ENCODE results near the gene C19orf73. TPM values are rescaled to one million over a fixed set of nuclear protein-coding genes. Genes with fewer than 3 reads are reported as not detected.

The C19orf73 gene
- total RNA-seq, 1 donor from 2014 or later, result not detected

- no peak overlapping the region for H3K27ac ChIP-seq
- DNase-seq (ENCODE audit: extremely low spot score in 2 of 2), result no peak
- H3K9me3 ChIP-seq, result no peaks in the 10 kb centered on the region
- H3K27me3 ChIP-seq, result no peaks in the 10 kb centered on the region
- H3K4me1 ChIP-seq, result peaks cover 11% of the 10 kb centered on the region
- H3K4me3 ChIP-seq, result no peak overlapping the region
- peaks cover 5 to 83% of the 10 kb centered on the region in 2 donors for H3K36me3 ChIP-seq
- intact Hi-C loops (cut with DNase I), result loop anchor here (5.0 kb wide), 2 partner anchors 50 to 105 kb away; no protein-coding TSS in a partner anchor
- TF ChIP-seq POLR2A (IDR thresholded peaks at IDR 0.05) (no peak), CTCF (IDR thresholded peaks at IDR 0.05) (peak; percentile 90 to 97 (median 91))
These were observed 21.3 kb downstream of the C19orf73 start for GRCh38 chr19:49097453-49098288.

- intact Hi-C loops (cut with DNase I), result loop anchor here (5.0 kb wide), 2 partner anchors 53 to 108 kb away; no protein-coding TSS in a partner anchor
These were observed 24.1 kb downstream of the C19orf73 start for GRCh38 chr19:49094505-49095482.

GRCh38 chr19:49092686-49093085 lies 26.3 kb downstream of the C19orf73 start:
- Histone ChIP-seq H3K9me3 (no peaks in the 10 kb centered on the region), H3K27ac (no peak overlapping the region), H3K4me3 (no peak overlapping the region), H3K27me3 (no peaks in the 10 kb centered on the region), H3K36me3 (peaks cover 4 to 75% of the 10 kb centered on the region in 2 donors), H3K4me1 (peaks cover 14% of the 10 kb centered on the region)
- DNase-seq (ENCODE audit: extremely low spot score in 2 of 2), result no peak
- intact Hi-C loops (cut with DNase I), result no loop called here
- TF ChIP-seq POLR2AphosphoS5 (IDR thresholded peaks at IDR 0.05; ENCODE audit: insufficient read depth in 1 of 2, low read depth in 1 of 2) (no peak), CTCF (IDR thresholded peaks at IDR 0.05) (no peak), POLR2A (IDR thresholded peaks at IDR 0.05) (no peak)

More at GRCh38 chr19:49094505-49095482, 24.1 kb downstream of the C19orf73 start:
- no peak for TF ChIP-seq POLR2AphosphoS5 (IDR thresholded peaks at IDR 0.05; ENCODE audit: insufficient read depth in 1 of 2, low read depth in 1 of 2)
- Histone ChIP-seq H3K9me3 (no peaks in the 10 kb centered on the region), H3K4me3 (no peak overlapping the region), H3K27ac (no peak overlapping the region), H3K27me3 (no peaks in the 10 kb centered on the region), H3K36me3 (peaks cover 10 to 83% of the 10 kb centered on the region in 2 donors), H3K4me1 (peaks cover 11% of the 10 kb centered on the region)
- no peak for DNase-seq (ENCODE audit: extremely low spot score in 2 of 2)

GRCh38 chr19:49091391-49092038 lies 27.4 kb downstream of the C19orf73 start:
- intact Hi-C loops (cut with DNase I), result no loop called here
- Histone ChIP-seq H3K4me1 (peaks cover 26% of the 10 kb centered on the region), H3K36me3 (peaks cover 4 to 71% of the 10 kb centered on the region in 2 donors), H3K27ac (no peak overlapping the region), H3K4me3 (no peak overlapping the region), H3K27me3 (no peaks in the 10 kb centered on the region), H3K9me3 (no peaks in the 10 kb centered on the region)
- DNase-seq (ENCODE audit: extremely low spot score in 2 of 2), result no peak
- TF ChIP-seq CTCF (IDR thresholded peaks at IDR 0.05) (no peak), POLR2A (IDR thresholded peaks at IDR 0.05) (no peak), POLR2AphosphoS5 (IDR thresholded peaks at IDR 0.05; ENCODE audit: insufficient read depth in 1 of 2, low read depth in 1 of 2) (no peak)

GRCh38 chr19:49086296-49086695 lies 32.6 kb downstream of the C19orf73 start:
- Histone ChIP-seq H3K27me3 (no peaks in the 10 kb centered on the region), H3K9me3 (no peaks in the 10 kb centered on the region), H3K4me1 (peaks cover 29% of the 10 kb centered on the region), H3K27ac (peak overlapping the region; percentile 80), H3K36me3 (peaks cover under 1 to 29% of the 10 kb centered on the region in 2 donors), H3K4me3 (peak overlapping the region; percentile 69 to 72)
- TF ChIP-seq CTCF (IDR thresholded peaks at IDR 0.05), result no peak
- no peak for TF ChIP-seq POLR2AphosphoS5 (IDR thresholded peaks at IDR 0.05; ENCODE audit: insufficient read depth in 1 of 2, low read depth in 1 of 2)
- no peak for TF ChIP-seq POLR2A (IDR thresholded peaks at IDR 0.05)
- DNase-seq (ENCODE audit: extremely low spot score in 2 of 2), result no peak
- intact Hi-C loops (cut with DNase I), result no loop called here
